GM10266 (cell line): ENCODE measurements around the gene SMAGP.
"Not testable (repeated sequence)": the region's sequence is repeated elsewhere in the genome, so short reads cannot be mapped to it uniquely, and the experiment has no call there.

Experiments
- DNase-seq: peaks from one replicate; pipeline ENCODE4 v3.0.0; 2012; ENCODE audit errors: extremely low spot score
- TF ChIP-seq, protein P1 (sequence below): IDR thresholded peaks from 2 replicates; pipeline ENCODE4 v1.5.1; 2012; ENCODE audit warnings: mild to moderate bottlenecking, low read depth; ENCODE audit not compliant: control insufficient read depth, insufficient read depth; ENCODE audit errors: missing control alignments

Gene SMAGP

DNA sequence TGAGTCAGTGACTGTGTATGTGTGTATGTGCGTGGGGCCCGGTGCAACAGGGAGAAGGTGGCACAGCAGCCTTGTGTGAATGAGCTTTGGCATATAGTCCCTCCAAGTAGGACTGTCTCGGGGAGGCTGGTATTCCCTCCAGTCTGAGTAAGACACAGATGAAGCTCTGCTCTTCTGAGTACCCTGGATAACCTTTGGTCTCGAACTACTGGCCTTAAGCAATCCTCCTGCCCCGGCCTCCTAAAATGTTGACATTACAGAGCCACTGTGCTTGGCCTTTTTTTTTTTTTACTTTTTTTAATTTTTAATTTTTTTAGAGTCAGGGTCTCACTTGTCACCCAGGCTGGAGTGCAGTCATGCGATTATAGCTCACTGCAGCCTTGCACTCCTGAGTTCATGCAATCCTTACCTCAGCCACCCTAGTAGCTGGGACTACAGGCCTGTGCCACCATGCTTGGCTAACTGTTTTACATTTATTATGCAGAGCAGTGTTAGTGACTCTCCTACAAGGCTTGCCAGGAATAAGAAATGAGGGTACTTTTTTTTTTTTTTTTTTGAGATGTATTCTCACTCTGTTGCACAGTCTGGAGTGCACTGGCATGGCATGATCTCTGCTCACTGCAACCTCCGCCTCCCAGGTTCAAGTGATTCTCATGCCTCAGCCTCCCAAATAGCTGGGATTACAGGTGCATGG, 41.0 kb downstream of the SMAGP start:
- DNase-seq: no peak
- TF ChIP-seq, protein P1, sequence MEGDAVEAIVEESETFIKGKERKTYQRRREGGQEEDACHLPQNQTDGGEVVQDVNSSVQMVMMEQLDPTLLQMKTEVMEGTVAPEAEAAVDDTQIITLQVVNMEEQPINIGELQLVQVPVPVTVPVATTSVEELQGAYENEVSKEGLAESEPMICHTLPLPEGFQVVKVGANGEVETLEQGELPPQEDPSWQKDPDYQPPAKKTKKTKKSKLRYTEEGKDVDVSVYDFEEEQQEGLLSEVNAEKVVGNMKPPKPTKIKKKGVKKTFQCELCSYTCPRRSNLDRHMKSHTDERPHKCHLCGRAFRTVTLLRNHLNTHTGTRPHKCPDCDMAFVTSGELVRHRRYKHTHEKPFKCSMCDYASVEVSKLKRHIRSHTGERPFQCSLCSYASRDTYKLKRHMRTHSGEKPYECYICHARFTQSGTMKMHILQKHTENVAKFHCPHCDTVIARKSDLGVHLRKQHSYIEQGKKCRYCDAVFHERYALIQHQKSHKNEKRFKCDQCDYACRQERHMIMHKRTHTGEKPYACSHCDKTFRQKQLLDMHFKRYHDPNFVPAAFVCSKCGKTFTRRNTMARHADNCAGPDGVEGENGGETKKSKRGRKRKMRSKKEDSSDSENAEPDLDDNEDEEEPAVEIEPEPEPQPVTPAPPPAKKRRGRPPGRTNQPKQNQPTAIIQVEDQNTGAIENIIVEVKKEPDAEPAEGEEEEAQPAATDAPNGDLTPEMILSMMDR: no peak

DNA sequence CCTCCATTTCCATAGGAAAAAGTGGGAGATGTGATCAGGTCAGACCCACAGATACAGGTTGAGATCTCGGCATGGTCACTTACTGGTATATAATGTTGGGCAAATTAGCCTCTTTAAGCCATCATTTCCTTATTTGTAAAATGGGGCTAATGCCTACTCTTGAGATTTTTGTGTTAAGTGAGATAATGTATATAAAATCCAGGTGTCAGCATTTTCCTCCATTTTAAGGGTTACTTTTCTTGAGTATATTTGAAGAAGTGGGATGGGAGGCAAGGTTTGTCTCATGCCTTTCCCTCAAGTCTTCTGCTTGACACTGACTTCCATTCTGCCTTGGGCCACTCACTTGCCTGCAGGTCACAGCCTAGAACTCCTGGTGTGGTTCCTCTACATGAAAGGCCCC, 42.3 kb downstream of the SMAGP start:
- DNase-seq: no peak
- TF ChIP-seq, protein P1: no peak

DNA sequence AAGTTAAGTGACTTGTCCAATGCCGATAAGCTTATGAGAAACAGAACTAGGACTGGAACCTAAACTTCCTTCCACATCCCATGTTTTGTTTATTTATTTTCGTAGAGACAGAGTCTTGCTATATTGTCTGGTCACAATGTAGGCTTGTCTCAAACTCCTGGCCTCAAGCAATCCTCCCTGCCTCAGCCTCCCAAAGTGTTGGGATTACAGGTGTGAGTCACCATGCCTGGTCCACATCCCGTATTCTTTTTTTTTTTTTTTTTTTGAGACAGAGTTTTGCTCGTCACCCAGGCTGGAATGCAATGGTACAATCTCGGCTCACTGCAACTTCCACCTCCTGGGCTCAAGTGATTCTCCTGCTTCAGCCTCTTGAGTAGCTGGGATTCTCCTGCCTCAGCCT, 43.1 kb downstream of the SMAGP start:
- not testable (repeated sequence) for DNase-seq

GRCh38 chr12:51225771-51226170, 44.4 kb downstream of the SMAGP start:
- DNase-seq: no peak
- TF ChIP-seq, protein P1: no peak

- no peak for DNase-seq
- TF ChIP-seq, protein P1: no peak
These were observed 45.0 kb downstream of the SMAGP start for GRCh38 chr12:51225234-51225633.

DNA sequence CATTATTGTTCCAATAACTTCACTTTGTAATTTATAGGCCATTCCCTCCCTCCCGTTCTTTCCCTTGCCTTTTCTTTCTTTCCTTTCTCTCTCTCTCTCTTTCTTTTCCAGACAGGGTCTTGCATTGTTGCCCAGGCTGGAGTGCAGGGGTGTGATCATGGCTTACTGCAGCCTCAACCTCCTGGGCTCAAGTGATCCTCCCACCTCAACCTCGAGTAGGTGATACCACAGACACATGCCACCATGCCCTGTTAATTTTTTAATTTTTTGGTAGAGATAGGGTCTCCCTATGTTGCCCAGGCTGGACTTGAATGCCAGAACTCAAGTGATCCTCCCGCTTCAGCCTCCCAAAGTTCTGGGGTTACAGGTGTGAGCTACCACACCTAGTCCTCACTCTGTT, 45.6 kb downstream of the SMAGP start:
- TF ChIP-seq, protein P1: no peak
- DNase-seq: no peak

- TF ChIP-seq, protein P1: no peak
- no peak for DNase-seq
These were observed 47.8 kb downstream of the SMAGP start for GRCh38 chr12:51222461-51222860.

- not testable (repeated sequence) for DNase-seq
These were observed 50.4 kb downstream of the SMAGP start for GRCh38 chr12:51219857-51220256.

GRCh38 chr12:51219322-51219721, 50.9 kb downstream of the SMAGP start:
- TF ChIP-seq, protein P1: no peak
- no peak for DNase-seq
